GM21423 (cell line): ENCODE measurements around the gene GFY.
A peak's percentile ranks its signal among the peaks of the same experiment; 100 is the strongest.
"Not testable (repeated sequence)": the region's sequence is repeated elsewhere in the genome, so short reads cannot be mapped to it uniquely, and the experiment has no call there.

Experiments
- ATAC-seq: cut with Tn5 transposase; IDR thresholded peaks from one replicate; pipeline ENCODE4 v1.9.1; 2021; ENCODE audit warnings: mild to moderate bottlenecking, moderate library complexity; ENCODE audit not compliant: unreplicated experiment

The GFY gene

DNA sequence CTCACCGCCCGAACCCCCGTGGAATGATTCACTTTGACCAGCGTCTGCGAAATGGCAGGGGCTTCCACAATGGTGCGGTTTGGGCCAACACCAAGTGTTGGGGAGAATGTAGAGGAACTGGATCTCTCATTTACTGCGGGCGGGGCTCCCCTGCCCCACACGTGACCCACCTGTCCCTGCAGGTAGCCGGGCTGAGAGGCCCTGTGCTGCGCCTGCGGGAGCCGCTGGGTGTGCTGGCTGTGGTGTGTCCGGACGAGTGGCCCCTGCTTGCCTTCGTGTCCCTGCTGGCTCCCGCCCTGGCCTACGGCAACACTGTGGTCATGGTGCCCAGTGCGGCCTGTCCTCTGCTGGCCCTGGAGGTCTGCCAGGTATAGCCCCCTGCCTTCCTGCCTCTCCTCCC lies 43.0 kb downstream of the GFY start:
- ATAC-seq: no peak

GRCh38 chr19:49468746-49469447 lies 43.7 kb downstream of the GFY start:
- peak; percentile 53 for ATAC-seq

GRCh38 chr19:49469828-49470614 lies 44.8 kb downstream of the GFY start:
- ATAC-seq: peak; percentile 54

- ATAC-seq: no peak
Observed at GRCh38 chr19:49470615-49470978, 45.4 kb downstream of the GFY start.

GRCh38 chr19:49472936-49473335 lies 47.7 kb downstream of the GFY start:
- ATAC-seq: no peak

DNA sequence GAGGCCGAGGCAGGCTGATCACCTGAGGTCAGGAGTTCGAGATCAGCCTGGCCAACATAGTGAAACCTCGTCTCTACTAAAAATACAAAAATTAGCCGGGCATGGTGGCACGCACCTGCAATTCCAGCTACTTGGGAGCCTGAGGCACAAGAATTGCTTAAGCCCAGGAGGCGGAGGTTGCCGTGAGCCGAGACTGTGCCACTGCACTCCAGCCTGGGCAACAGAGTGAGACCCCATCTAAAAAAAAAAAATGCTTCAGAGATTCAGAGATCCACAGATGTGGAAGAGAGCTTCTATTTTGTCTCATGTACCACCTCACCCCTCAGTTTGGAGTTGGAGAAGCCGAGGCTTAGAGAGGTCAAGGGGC lies 48.3 kb downstream of the GFY start:
- ATAC-seq: not testable (repeated sequence)

GRCh38 chr19:49473868-49474541 lies 48.8 kb downstream of the GFY start, which contains the start of gene FLT3LG:
Gene FLT3LG (plus strand): TSS chr19:49474215. CDS start chr19:49474640, 425 bp downstream.
- ATAC-seq: peak; percentile 38

- no peak for ATAC-seq
Observed at GRCh38 chr19:49474542-49474924, 49.3 kb downstream of the GFY start.

DNA sequence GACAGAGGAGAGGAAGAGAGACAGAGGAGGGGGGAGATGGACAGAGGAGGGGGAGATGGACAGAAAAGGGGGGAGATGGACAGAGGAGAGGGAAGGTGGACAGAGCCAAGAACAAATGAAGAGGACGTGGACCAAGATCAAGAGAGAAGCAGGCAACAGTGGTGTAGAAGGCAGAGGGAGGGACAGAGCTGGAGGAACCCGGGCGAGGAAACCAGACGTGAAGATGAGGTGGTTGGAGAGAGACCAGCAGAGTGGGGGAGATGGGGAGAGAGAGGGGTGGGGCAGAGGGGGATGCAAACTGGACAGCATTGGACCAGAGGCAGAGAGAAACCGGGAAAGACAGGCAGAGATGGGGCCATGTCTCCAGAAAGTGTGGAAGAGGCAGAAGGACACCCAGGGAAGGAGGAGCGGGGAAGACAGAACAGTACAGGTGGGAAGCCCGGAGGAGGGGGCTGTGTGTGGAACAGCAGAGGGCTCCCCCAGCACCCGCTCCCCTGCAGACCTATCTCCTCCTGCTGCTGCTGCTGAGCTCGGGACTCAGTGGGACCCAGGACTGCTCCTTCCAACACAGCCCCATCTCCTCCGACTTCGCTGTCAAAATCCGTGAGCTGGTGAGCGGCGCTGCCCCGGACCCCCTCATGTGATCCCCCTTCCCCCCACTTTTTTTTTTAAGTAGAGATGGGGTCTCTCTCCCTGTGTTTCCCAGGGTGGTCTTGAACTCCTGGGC lies 50.2 kb downstream of the GFY start:
- ATAC-seq: no peak

- ATAC-seq: no peak
Observed at GRCh38 chr19:49475995-49476880, 51.0 kb downstream of the GFY start.
